Umbilical cord (tissue), 2 donors: Measurements from ENCODE around the gene TYW1. TPM values are rescaled to one million over a fixed set of nuclear protein-coding genes. Genes with fewer than 3 reads are reported as not detected.
"Not testable (repeated sequence)": the region's sequence is repeated elsewhere in the genome, so short reads cannot be mapped to it uniquely, and the experiment has no call there.

ENCODE experiments used
- DNase-seq: peaks from one replicate; pipeline ENCODE4 v3.0.0-alpha.2; 2015; ENCODE audit warnings: low spot score
- total RNA-seq: library from RNA; depleted of rRNA; stranded (reverse); fragments of >200 nt; gene quantifications from one replicate; pipeline ENCODE4 v1.2.3, GENCODE V29; 2014; ENCODE audit warnings: low replicate concordance; ENCODE audit not compliant: insufficient read depth

The TYW1 gene
- total RNA-seq, 1 donor from 2014 or later, result 7.7 TPM

DNA sequence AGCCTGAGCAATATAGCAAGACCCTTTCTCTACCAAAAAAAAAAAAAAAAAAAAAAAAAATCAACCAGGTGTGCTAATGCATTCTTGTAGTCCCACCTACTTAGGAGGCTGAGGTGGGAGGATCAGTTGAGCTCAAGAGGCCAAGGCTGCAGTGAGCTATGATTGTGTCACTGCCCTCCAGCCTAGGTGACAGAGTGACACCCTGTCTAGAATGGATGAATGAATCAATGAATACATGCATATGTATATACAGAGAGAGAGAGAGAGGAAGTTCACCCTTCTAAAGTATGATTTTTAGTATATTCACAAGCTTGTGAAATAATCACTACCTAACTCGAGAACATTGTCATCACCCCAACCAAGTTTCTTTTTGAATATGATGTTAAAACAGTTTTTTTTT lies 138.3 kb downstream of the TYW1 start:
- DNase-seq, result not testable (repeated sequence)

DNA sequence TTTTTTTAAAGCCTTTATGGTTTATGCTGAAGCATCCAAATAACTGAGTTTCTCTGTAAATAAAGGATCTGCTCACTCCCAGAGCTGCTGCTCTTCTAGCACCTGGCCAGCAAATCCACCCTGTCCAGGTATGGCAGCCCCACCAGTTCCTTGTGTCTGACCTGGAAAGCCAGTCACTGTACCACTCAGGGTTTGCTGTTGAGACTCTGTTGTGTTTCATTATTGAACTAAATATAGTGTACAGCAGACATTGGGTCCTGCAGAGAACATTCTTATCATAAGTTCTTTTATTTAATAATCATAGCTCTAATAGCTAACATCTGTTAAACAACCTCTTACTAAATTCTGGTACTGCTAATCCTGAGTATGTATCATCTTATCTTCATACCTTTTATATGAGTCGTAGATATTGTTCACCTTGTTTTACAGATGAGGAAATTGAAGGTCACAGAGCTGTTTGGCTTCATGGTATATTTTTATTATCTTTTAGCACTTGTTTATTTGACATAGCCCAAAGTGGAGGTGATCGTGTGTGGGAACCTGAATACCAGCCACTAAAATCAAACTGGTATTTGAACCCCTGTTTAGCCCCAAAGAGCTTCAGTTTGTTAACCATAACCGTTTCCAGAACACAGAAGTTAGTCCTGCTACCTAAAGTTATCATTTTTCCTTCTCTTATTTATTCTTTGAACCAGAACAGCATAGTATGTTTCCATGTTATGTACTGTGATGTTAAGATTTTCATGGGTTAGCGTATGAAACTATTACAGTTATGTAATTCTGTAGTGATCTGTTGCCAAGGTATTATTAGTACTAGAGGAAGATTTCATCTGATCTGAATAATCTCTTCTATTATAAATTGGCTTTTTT lies 139.2 kb downstream of the TYW1 start:
- DNase-seq, result not testable (repeated sequence)

DNA sequence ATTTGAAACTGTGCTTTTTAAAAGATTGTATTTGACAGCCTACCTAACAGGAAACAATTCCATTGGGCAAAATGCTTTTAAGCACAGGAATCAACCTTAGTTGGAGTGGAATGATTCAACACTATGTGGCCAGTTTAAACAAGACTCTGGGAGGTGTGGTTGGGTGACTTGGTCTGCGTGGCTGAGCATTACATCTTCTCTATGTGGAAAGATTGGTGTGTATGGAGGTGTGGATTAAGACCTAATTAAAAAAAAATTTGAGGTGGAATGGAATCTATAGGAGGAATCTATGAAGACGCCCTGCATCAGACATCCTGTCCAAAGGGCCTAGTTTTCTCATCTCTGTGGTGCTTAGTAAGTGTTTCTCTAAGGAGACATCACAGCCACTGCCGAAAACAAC lies 140.9 kb downstream of the TYW1 start:
- not testable (repeated sequence) for DNase-seq

DNA sequence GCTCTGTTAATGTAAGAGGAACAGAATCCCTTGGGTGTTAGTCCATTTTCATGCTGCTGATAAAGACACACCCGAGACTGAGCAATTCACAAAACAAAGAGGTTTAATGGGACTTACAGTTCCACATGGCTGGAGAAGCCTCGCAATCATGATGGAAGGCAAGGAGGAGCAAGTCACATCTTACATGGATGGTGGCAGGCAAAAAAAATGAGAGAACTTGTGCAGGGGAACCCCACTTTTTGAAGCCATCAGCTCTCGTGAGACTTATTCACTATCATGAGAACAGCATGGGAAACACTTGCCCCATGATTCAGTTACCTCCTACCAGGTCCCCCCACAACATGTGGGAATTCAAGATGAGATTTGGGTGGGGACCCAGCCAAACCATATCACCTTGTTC lies 143.2 kb downstream of the TYW1 start:
- DNase-seq, result not testable (repeated sequence)

DNA sequence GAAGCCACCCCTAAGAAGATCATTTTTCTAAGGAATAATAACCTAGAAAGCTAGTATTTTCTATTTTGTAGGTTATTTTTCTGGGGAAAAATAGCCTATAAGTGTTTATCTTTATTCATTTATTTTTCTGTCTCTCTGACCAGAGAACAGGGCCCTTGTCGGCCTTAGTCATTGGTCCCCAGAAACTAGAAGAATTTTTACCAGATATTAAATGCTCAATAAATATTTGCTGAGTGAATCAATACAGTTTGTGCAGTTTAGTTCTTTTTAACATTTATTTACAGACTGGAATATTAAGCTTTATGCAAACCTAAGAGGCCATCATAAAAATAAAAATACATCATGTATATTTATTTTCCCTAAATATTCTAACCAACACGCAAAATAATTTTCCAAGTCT lies 144.4 kb downstream of the TYW1 start:
- not testable (repeated sequence) for DNase-seq

DNA sequence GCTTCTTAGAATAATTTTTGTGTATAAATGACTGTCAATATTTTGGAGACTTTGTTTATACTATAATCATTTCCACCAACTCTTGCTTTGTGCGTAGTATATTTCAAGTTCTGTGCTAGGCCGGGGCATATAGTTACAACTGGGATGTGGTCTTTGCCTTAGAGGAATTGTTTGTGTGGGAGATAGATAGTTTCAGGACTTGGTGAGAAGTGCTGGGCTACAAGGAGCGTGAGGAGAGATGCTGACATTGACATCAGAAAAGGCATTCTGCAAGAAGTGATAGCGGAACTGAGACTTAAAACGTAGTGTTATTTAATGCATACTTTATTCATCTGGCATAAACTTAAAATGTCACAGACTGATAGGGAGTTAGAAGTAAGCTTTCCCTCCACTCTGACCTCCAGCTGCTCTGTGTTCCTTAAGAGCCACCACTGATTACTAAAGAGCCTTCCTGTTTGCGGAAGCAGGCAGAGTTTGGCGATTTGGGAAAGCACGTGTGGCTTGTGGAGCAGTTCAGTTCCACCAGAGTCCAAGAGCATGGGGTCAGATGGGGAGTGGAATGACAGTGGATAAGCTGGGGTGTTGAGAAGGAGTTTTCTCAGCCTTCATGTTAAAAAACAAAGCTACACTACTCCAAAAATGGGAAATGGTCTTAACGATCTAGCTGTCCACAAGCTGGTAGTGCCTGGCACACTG lies 146.6 kb downstream of the TYW1 start:
- not testable (repeated sequence) for DNase-seq

DNA sequence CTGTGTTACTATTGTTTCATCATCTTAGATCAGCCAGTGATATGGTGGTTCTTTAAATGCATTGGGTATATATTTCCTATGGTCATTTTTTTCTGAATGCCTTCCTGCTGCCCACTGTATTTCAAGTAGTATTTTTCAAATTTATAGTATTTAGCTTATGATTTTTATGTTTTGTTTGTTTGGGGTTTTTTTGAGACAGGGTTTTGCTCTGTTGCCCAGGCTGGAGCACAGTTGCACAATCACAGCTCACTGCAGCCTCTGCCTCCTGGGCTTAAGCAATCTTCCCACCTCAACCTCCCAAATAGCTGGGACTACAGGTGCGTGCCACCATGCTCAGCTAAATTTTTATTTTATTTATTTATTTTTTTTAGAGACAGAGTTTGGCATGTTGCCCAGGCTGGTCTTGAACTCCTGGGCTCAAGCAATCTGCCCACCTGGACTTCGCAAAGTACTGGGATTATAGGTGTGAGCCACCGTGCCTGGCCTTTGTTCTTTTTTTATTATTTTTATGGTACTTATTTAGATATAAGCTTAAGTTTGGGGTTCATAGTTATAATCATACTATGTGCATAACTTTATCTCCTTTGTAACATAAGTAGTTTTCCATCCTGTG lies 149.1 kb downstream of the TYW1 start:
- not testable (repeated sequence) for DNase-seq

DNA sequence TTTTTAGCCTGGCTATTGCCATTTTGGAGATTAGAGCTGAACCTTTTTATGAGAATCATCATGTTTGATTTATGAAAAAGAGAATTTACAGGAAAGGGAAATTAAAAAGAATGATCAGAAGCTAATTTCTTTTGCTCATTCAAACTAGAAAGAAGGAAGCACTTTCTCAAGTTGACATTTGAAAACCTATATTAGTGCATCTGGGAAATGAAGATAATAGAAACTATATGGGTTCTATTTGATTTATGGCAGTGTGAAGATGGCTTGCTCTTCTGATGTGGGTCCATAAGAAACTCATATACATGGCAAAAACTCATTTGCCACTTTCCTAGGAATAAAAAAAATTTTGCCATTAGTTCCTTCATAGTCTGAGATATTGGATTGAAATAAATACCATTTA lies 152.5 kb downstream of the TYW1 start:
- not testable (repeated sequence) for DNase-seq

DNA sequence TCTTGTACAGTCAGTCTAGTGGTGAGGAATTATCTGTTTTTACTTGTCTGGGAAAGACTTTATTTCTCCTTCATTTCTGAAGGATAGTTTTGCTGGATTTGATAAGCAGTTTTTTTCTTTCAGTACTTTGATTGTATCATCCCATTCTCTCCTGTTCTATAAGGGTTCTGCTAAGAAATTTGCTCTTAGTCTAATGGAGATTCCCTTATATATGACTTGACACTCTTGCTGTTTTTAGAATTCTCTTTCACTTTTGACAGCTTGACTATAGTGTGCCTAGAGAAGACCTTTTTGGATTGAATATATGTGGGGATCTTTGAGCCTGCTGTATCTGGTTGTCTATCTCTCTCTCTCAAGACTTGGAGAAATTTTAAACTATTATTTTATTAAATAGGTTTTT lies 157.7 kb downstream of the TYW1 start:
- DNase-seq, result not testable (repeated sequence)

DNA sequence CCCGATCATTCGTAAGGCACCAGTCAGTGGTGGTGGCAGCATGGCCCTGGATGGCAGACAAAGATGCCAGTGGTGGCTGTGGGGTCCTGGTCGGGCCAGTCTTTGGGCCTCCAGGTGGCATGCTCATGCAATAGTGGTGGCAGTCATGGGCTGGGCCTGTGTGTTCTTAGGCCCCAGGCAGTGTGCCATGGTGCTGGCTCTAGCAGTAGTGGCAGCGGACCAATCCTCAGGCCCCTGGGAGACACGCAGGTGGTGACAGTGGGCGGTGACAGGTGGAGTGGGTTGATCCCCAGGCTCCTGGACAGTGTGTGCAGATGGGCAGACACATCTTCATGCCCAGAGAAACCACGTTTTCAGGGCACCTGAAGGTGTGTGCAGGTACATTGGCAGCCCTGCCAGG lies 159.4 kb downstream of the TYW1 start:
- not testable (repeated sequence) for DNase-seq

DNA sequence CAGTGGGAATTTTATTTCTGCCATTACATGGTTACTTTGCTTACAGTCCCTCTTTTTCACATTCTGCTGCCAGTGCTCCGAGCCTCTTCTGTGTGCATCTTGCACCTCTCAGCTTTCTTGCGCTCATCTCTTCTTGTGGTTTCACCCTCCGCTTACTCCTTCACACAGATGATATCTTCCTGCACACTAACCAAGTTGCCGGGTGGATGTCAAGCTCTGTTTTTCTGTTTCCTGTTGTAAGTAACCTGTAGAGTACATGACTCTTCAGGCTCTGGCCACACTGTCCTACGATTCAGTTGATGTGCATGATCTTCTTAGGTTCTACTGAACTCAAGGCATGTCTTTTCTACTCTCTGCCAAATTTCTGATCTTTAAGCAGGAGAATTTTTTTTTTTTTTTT lies 166.7 kb downstream of the TYW1 start:
- DNase-seq, result not testable (repeated sequence)

DNA sequence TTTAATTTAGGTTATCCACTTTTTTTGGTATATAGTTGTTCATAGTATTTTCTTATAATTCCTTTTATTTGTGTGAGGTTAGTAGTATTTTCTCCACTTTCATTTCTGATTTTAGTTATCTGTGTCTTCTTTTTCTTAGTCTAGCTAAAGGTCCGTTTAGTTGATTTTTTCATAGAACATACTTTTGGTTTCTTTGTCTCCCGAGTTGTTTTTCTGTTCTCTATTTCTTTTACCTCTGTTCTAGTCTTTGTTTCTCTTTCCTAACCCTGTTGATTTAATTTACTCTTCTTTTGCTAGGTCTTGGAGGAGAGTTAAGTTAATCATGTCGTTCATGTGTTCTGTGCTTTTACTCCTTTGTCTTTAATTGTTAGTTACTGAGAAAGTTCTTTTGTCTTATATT lies 174.5 kb downstream of the TYW1 start:
- not testable (repeated sequence) for DNase-seq

DNA sequence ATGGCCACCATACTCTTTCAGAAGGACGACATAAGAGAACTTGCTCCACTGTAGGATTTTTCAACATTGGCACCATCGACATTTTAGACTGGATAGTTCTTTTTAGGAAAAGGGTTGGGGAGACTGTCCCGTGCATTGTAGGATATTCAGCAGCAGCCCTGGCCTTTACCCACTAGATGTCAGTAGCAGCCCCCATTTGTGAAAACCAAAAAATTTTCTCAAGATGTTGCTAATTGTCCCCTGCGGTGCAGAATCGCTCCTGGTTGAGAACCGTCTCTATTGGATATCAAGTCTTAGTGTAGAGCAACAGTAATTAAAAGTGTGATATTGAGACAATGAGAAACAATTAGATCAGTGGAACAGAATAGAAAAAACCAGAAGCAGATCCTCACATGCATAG lies 180.1 kb downstream of the TYW1 start:
- DNase-seq, result not testable (repeated sequence)

DNA sequence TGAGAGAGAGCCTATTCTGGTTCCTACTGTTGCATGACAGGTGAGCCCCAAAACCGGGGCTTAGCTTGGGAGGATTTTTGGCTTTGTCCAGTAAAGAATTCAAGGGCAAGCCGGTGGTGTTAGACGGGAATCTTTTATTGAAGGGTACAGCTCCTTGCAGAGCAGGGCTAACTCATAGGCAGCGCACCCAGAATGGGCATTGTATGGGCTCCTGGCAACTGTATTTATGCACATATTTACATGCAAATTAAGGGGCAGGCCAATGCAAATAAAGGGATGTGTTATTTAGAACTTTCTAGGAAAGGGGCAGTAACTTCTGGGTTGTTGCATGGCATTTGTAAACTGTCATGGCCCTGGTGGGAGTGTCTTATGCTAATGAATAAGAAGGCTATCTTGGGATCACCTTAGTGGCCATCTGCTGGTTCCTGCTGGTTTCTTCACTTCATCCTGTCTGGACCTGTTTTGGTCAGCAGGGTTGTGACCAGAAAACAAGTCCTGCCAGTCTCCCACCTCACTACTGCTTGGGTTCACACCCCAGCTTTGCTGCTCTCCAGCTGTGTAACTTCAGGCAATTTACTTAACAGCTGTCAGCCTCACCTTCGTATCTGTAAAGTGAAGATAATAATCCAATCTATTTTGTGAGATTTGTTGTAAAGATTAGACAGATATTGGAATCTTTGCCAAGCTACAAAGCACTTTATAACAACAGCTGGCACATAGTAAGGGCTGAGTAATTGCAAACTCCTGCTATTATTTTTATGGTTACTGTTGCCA lies 182.5 kb downstream of the TYW1 start:
- DNase-seq, result not testable (repeated sequence)

DNA sequence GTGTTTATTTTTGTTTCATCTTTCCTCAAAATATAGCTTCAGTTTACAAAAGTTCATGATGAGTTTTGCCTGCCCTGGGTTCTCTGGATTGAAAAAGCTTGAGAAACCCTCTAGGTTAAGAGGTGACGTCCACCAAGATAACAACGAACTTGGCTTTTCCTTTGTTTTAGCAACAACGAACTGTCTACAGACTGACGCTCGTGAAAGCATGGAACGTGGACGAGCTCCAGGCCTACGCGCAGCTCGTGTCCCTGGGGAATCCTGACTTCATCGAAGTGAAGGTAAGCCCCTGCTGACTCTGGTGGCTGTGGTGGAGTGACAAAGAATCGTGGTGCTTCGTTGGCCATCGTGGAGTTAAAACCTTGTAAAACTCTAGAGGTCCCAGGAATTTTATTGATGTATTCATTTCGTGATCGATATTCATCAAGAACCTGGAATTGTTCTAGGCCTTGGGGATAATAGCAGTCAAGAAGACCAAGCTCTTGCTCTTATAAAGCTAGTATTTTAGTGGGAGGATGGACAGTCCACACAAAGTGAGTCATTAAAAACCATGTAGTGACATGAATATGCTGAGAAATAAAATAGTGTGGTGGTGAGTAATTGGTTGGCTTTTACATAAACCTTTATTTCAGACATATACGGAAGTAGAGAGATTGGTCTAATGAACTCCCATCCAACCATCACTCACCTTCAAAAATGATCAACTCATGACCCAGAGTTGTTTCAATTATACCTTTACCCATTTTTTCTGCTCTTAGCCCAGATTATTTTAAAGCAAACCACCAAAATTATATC lies 186.5 kb downstream of the TYW1 start:
- not testable (repeated sequence) for DNase-seq

DNA sequence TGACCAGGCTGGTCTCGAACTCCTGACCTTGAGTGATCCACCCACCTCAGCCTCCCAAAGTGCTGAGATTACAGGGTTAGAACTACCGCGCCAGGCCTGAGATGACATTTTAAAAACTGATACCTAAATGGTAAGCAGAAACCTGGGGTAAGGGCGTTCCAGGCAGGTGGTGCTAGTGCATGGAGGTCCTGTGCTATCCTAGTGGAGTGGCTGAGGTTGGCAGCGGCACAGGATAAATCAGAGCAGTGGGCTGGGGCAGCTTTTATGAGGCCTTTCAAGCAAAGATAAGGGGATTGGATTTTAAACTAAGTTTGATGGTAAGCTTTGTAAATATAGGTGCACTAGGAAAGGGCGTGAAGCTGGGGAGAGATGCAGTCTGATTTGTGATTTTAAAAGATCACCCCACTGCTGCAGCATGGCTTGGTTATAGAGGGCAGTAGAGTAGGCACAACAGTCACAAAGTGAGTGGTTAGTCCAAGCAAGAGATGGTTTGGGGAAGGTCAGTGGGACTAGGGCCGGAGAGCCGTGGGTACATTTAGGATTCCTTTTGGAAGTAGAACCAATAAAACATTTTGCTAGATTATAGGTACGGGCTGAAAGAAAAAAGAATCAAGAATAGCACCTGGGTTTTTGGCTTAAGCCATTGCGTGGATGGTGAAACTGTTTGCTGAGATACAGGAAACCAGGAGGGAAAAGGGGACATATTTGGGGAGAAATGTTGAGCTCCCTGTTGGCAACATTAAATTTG lies 188.5 kb downstream of the TYW1 start:
- DNase-seq, result not testable (repeated sequence)

DNA sequence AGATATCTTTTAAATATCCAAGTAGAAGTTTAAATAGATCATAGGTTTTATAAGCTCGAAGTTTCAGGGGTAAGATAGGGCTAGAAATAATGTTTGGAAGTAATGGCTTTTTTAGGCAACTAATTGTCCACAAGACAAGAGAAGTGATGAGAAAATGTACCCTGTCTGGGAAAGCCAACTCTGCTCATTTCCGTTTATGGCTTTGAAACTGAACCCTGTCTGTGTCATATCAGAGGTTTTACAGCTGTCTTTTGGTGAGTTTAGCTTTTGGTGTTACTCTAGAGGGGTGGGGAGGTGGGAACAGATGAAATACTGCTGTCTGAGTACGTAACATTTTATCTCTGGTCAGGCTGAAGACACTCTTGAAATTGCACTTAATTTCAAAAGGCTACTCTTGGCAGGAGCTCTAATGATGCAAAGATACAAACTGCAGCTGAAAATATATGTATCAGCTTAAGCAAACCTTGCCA lies 189.1 kb downstream of the TYW1 start:
- DNase-seq, result peak; percentile 15

DNA sequence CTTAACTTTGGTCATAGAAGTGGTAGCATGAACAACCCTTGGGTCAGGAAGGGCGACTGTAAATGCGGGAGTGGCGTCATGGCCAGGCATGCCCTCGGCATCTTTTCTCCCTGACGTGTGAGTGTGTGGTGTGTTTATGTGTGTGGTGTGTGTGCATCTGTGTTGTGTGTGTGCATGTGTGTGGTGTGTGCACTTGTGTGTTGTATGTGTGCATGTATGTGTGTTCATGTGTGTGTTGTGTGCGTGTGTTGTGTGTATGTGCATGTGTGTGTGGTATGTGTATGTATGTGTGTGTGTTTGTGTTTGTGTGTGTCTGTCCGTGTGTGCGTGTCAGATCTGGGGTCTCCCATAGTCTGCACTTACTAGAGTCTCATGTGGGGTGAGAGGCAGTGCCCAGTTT lies 192.5 kb downstream of the TYW1 start:
- not testable (repeated sequence) for DNase-seq

DNA sequence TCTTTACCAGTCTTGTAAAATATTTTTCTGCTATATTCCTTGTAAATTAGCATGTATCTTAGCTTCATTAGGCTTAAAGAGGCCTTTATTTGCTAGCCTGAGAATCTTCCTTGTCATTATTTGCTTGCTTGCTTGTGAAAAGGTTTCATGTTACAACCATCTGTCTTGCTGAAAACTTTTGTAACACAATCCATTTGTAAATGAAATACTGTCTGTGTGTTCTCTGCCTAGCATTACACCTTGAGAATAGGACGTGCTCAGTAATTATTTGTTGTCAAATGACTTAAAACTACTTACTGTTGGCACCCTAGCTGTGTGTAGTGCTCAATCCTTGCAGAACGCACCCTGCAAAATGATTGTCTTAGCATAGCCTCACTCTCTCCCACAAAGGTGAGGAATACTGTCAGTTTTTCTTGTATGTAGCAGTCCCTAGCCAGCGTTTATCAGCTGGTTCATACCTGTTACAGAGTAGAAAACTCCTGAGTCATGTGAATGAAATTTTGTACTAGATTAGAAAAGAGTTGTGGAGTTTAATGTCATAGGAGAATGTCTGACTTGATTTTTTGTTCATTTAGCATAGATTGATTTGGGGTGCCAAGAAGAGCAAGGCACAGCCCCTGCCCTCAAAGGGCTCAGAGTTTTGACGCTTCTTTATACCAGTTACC lies 193.3 kb downstream of the TYW1 start:
- DNase-seq, result not testable (repeated sequence)
